HepG2 (cell line): ENCODE results near the gene PTGIS. TPM values are rescaled to one million over a fixed set of nuclear protein-coding genes. Genes with fewer than 3 reads are reported as not detected.

ENCODE experiments used
- BRF2 ChIP-seq: sonication (generic); formaldehyde crosslinking; IDR thresholded peaks from 2 replicates; pipeline ENCODE4 v1.8.1; 2022; ENCODE audit warnings: mild to moderate bottlenecking, missing genetic modification reagents
- FOXP1 ChIP-seq, 2 experiments: fragments of 450-650 bp in 1 of 2; IDR thresholded peaks; 2 replicates each; pipeline ENCODE4 v1.6.1; 2017 to 2018; ENCODE audit warnings: antibody characterized with exemption in 1 of 2
- HOXA3 ChIP-seq: sonication (generic); formaldehyde crosslinking; IDR thresholded peaks from 2 replicates; pipeline ENCODE4 v1.5.0; 2020; ENCODE audit warnings: missing genetic modification reagents
- IKZF1 ChIP-seq: fragments of 450-650 bp; IDR thresholded peaks from 2 replicates; pipeline ENCODE4 v1.7.1; 2016
- JUN ChIP-seq: sonication (generic); formaldehyde crosslinking; IDR thresholded peaks from 2 replicates; pipeline ENCODE4 v1.4.0; 2020; ENCODE audit warnings: mild to moderate bottlenecking, missing genetic modification reagents
- MXI1 ChIP-seq: IDR thresholded peaks from 3 replicates; pipeline ENCODE4 v1.6.1; 2012; ENCODE audit warnings: low read depth, low read length, inconsistent platforms, borderline replicate concordance
- NFIB ChIP-seq: sonication (generic); formaldehyde crosslinking; IDR thresholded peaks from 2 replicates; pipeline ENCODE4 v1.9.0; 2021; ENCODE audit warnings: missing genetic modification reagents, mild to moderate bottlenecking, borderline replicate concordance
- ONECUT2 ChIP-seq: sonication (generic); formaldehyde crosslinking; IDR thresholded peaks from 2 replicates; pipeline ENCODE4 v1.4.0; 2020; ENCODE audit warnings: missing genetic modification reagents
- POLR2AphosphoS2 ChIP-seq: IDR thresholded peaks from 2 replicates; pipeline ENCODE4 v1.6.1; 2011; ENCODE audit warnings: low read depth, low read length, improper control_type of control experiment
- PRDM4 ChIP-seq: sonication (generic); formaldehyde crosslinking; IDR thresholded peaks from 2 replicates; pipeline ENCODE4 v1.9.0; 2021; ENCODE audit warnings: missing genetic modification reagents, borderline replicate concordance
- RAD51 ChIP-seq: fragments of 450-650 bp; IDR thresholded peaks from 2 replicates; pipeline ENCODE4 v1.6.1; 2016; ENCODE audit warnings: borderline replicate concordance
- TBX3 ChIP-seq: fragments of 450-650 bp; IDR thresholded peaks from 2 replicates; pipeline ENCODE4 v1.6.1; 2017; ENCODE audit warnings: antibody characterized with exemption, mild to moderate bottlenecking, inconsistent platforms, borderline replicate concordance
- U2AF1 ChIP-seq: fragments of 200-400 bp; formaldehyde crosslinking; optimal IDR thresholded peaks from 2 replicates; pipeline ENCODE3; 2017; ENCODE audit warnings: mild to moderate bottlenecking, low read depth, low read length
- ZFP82 ChIP-seq: sonication (generic); formaldehyde crosslinking; IDR thresholded peaks from 2 replicates; pipeline ENCODE4 v1.5.1; 2020; ENCODE audit warnings: mild to moderate bottlenecking, missing genetic modification reagents, borderline replicate concordance
- ZMAT5 ChIP-seq: sonication (generic); formaldehyde crosslinking; IDR thresholded peaks from 2 replicates; pipeline ENCODE4 v1.5.0; 2020; ENCODE audit warnings: mild to moderate bottlenecking, low read depth, missing genetic modification reagents, borderline replicate concordance
- ZNF17 ChIP-seq: sonication (generic); formaldehyde crosslinking; IDR thresholded peaks from 2 replicates; pipeline ENCODE4 v1.5.0; 2020; ENCODE audit warnings: mild to moderate bottlenecking, missing genetic modification reagents
- ZNF205 ChIP-seq: IDR thresholded peaks from 2 replicates; pipeline ENCODE4 v1.6.1; 2018; ENCODE audit warnings: missing biosample characterization, missing genetic modification reagents
- ZNF281 ChIP-seq: sonication (generic); formaldehyde crosslinking; IDR thresholded peaks from 2 replicates; pipeline ENCODE4 v1.4.0; 2020; ENCODE audit warnings: missing genetic modification reagents, borderline replicate concordance
- ZNF292 ChIP-seq: sonication (generic); formaldehyde crosslinking; IDR thresholded peaks from 2 replicates; pipeline ENCODE4 v1.8.1; 2022; ENCODE audit warnings: mild to moderate bottlenecking, low read depth, missing genetic modification reagents, borderline replicate concordance
- ZNF446 ChIP-seq: sonication (generic); formaldehyde crosslinking; IDR thresholded peaks from 2 replicates; pipeline ENCODE4 v1.5.0; 2020; ENCODE audit warnings: mild to moderate bottlenecking, missing genetic modification reagents
- ZNF549 ChIP-seq: sonication (generic); formaldehyde crosslinking; IDR thresholded peaks from 2 replicates; pipeline ENCODE4 v1.5.0; 2020; ENCODE audit warnings: missing genetic modification reagents
- ZNF740 ChIP-seq: sonication (generic); formaldehyde crosslinking; IDR thresholded peaks from 2 replicates; pipeline ENCODE4 v1.4.0; 2020; ENCODE audit warnings: missing genetic modification reagents
- ZNF747 ChIP-seq: sonication (generic); formaldehyde crosslinking; IDR thresholded peaks from 2 replicates; pipeline ENCODE4 v1.8.1; 2023; ENCODE audit warnings: missing genetic modification reagents, mild to moderate bottlenecking, borderline replicate concordance
- ZNF83 ChIP-seq: sonication (generic); formaldehyde crosslinking; IDR thresholded peaks from 2 replicates; pipeline ENCODE4 v1.4.0; 2020; ENCODE audit warnings: missing genetic modification reagents, mild to moderate bottlenecking, borderline replicate concordance
- polyA plus RNA-seq, 8 experiments: library from polyadenylated mRNA; depleted of rRNA in 3 of 8; stranded (reverse) in 7 of 8; unstranded in 1 of 8; fragments of >200 nt; fragmentation: Illumina TruSeq in 4 of 8; extraction: Trizol in 4 of 8; gene quantifications; 2 replicates each; pipeline versions ENCODE4 v1.2.1 to v1.2.3, GENCODE V29; 2011 to 2016; ENCODE audit warnings: low read depth in 4 of 8, missing spikeins in 1 of 8, mixed read lengths in 1 of 8; ENCODE audit not compliant: insufficient read depth in 1 of 8
- total RNA-seq, 5 experiments: library from RNA; depleted of rRNA; stranded (reverse); fragments of >200 nt; fragmentation: Illumina TruSeq; extraction: Trizol; gene quantifications; 2 replicates each; pipeline ENCODE4 v1.2.3, GENCODE V29; 2016; ENCODE audit warnings: low read depth in 1 of 5

The PTGIS gene
- total and polyA plus RNA-seq, 2 of the 13 experiments (the other 11 are each of a cell fraction or from before 2014, with no cell fraction given) = not detected

- no peak for TF ChIP-seq TBX3
- no peak for TF ChIP-seq POLR2AphosphoS2
- no peak for TF ChIP-seq FOXP1 (IDR thresholded peaks at IDR 0.05)
- TF ChIP-seq FOXP1 (CRISPR knock-in tag; IDR thresholded peaks at IDR 0.05) = no peak
- no peak; the same call in none of the 2 replicates for TF ChIP-seq ONECUT2 (CRISPR knock-in tag)
- TF ChIP-seq ZNF17 (CRISPR knock-in tag) = no peak
- TF ChIP-seq ZNF747 = peak; percentile 63; the same call in 1 of the 2 replicates
- no peak for TF ChIP-seq ZNF549 (CRISPR knock-in tag)
- peak; percentile 69; the same call in 1 of the 2 replicates for TF ChIP-seq ZNF446
- peak; percentile 49; the same call in 1 of the 2 replicates for TF ChIP-seq HOXA3 (CRISPR knock-in tag)
- TF ChIP-seq ZNF281 (CRISPR knock-in tag) = peak; percentile 87
- no peak for TF ChIP-seq ZNF83 (CRISPR knock-in tag)
- peak; percentile 91; the same call in 1 of the 2 replicates for TF ChIP-seq PRDM4
- TF ChIP-seq BRF2 (CRISPR knock-in tag) = peak; percentile 80
- TF ChIP-seq MXI1 = 0 out of 3 replicates have a peak, but pooled peaks have one; percentile 45
- TF ChIP-seq JUN = no peak
- no peak for TF ChIP-seq U2AF1
- no peak for TF ChIP-seq RAD51
- TF ChIP-seq ZNF205 (CRISPR knock-in tag) = peak; percentile 36; the same call in 1 of the 2 replicates
- no peak for TF ChIP-seq ZMAT5 (CRISPR knock-in tag)
- TF ChIP-seq ZFP82 = no peak
- peak; percentile 69; the same call in 1 of the 2 replicates for TF ChIP-seq ZNF740
- no peak for TF ChIP-seq IKZF1
- TF ChIP-seq ZNF292 = no peak
- TF ChIP-seq NFIB (CRISPR knock-in tag) = no peak
Observed at GRCh38 chr20:49482621-49483017, 85.3 kb downstream of the PTGIS start, which contains the start of gene KCNB1 (continued).
